ENCODE results near the gene NPIPA1.
A peak's percentile ranks its signal among the peaks of the same experiment; 100 is the strongest.
"Not testable (repeated sequence)": the region's sequence is repeated elsewhere in the genome, so short reads cannot be mapped to it uniquely, and the experiment has no call there.

Gene NPIPA1

DNA sequence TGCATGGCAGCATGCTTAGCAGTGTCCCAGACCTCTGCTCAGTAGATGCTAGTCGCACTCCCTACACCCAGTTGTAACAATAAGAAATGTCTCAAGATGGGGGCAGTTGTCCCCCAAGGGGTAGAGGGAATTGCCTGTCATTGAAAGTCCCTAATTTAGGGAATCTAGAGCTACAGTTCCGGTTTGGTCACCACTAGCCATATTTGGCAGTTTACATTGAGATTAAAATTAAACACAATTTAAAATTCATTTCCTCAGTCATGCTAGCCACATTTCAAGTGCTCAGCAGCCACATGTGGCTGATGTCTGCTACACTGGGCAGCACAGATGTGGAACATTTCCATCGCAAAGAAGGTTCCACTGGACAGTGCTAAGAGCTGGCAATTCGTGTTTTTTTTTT lies 41.7 kb downstream of the NPIPA1 start:
- DNase-seq, result not testable (repeated sequence)

DNA sequence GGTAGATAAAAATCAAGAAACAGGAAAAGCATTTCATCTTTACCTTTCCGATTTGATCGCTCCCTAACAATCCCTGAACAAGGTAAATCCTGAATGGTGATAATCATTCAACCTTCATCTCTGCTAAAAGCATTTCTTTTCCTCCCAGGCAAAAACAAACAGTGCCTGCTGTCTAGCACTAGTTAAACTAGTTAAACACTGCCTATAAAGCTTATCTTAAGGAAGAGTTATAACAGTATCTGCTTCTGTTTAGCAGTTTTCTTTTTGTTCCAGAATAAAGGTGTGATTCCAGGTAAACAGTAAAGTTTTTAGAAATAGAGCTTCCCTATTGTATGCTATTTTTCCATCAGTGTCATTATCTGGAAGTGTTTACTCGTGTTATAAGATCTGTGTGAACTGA lies 44.0 kb downstream of the NPIPA1 start:
- DNase-seq, result not testable (repeated sequence)

DNA sequence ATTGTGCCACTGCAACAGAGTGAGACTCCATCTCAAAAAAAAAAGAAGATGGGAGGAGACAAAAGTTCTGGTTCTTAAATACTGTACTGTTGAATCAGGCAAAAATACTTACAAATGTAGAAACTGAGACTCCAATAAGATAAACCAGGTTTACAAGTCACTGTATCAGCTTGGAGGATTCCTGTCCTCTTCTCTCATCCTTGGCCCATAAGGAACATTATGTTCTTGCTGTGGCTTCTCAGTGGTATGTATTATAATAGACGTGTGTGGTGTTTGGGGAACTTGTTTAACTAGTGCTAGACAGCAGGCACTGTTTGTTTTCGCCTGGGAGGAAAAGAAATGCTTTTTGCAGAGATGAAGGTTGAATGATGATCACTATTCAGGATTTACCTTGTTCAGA lies 45.3 kb downstream of the NPIPA1 start:
- not testable (repeated sequence) for DNase-seq

DNA sequence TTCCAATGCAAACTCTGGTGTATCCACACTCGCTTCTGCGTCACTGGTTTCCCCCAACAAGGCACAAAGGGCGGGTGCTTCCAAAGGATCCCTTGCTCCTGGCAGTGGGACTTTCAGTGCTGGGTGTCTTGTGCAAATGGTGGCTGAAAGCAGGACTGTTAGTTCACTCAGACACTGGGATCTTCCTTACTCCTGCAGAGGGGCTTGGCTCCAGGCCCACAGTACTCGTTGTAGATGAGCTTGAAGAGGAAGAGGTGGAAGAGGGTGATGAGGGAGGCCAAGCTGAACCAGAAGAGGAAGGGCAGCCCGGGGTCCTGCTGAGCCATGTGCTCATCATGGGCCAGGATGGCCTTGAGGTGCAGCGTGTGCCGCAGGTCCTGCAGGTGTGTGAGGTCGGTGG lies 50.8 kb downstream of the NPIPA1 start:
- not testable (repeated sequence) for DNase-seq

DNA sequence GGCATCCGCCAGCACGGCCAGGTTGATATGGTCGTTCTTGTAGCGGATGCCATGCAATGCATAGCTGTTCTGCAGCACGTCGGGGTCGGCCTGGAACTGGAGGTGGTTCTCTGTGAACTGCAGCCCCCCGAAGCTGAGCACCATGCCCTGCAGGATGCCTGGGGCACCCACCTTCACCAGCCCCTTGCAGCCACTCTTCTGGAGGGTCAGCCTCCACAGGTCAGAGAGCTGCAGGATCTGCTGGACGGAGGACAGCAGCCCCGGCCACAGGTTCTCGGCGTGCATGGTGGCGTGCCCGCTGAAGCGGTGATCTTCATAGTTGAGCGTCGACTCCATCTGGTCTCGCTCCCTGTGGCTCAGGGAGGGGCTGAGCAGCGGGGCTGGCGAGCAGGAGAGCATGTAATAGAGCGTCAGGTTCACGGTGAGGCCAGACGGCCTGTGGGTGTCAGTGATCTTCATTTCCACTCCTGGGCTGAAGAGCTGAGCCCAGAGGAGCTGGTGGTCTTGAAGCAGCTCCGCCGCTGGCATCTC lies 51.5 kb downstream of the NPIPA1 start:
- not testable (repeated sequence) for DNase-seq

DNA sequence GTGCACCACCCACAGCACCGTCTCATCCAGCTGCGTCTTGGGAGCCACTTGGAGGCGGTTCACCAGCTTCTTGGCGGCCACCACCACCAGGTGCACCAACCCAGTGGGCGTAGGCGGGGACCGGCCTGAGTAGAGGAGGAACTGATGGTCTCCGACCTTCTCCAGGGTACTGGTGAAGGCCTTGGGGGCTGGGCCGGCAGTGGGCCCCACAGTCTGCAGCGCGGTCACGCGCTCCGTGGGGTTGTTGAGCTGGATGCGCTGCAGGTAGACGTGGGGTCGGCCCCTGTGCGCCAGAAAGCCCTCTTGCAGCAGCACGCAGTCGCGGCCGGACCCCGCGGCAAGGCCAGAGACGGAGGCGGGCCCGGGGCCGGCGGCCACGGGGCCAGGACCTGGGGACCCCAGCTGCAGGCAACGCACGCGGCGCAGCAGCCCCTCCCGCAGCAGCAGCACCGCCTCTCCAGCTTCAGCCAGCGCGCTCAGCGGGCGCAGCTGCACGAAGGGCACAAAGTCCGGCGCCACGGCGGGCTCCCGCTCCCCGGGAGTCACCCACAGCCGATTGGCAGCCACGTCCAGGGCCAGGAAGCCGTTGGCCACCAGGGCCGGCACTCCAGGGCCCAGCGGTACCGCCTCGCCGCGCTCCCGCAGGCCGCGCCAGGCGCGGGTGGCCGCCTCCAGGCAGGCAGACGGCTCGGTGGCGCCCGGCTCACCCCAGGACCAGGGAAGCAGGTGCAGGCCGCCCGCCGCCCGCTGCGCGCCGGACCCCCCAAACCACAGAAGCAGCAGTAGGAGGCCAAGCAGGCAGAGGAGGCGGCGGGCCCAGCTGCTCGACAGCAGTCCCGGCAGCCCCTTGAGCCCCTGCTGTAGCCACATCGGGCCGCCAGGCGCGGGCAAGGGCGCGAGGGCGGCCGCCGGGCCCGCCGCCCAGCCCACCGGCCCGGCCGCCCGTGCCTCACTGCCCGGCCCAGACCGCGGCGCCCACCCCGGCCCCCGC lies 52.3 kb downstream of the NPIPA1 start:
- DNase-seq, result not testable (repeated sequence)

DNA sequence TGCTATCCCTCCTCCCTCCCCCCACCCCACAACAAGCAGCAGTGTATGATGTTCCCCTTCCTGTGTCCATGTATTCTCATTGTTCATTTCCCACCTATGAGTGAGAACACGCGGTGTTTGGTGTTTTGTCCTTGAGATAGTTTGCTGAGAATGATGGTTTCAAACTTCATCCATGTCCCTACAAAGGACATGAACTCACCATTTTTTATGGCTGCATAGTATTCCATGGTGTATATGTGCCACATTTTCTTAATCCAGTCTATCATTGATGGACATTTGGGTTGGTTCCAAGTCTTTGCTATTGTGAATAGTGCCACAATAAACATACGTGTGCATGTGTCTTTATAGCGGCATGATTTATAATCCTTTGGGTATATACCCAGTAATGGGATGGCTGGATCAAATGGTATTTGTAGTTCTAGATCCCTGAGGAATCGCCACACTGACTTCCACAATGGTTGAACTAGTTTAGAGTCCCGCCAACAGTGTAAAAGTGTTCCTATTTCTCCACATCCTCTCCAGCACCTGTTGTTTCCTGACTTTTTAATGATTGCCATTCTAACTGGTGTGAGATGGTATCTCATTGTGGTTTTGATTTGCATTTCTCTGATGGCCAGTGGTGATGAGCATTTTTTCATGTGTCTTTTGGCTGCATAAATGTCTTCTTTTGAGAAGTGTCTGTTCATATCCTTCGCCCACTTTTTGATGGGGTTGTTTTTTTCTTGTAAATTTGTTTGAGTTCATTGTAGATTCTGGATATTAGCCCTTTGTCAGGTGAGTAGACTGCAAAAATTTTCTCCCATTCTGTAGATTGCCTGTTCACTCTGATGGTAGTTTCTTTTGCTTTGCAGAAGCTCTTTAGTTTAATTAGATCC lies 56.3 kb downstream of the NPIPA1 start:
- not testable (repeated sequence) for DNase-seq

DNA sequence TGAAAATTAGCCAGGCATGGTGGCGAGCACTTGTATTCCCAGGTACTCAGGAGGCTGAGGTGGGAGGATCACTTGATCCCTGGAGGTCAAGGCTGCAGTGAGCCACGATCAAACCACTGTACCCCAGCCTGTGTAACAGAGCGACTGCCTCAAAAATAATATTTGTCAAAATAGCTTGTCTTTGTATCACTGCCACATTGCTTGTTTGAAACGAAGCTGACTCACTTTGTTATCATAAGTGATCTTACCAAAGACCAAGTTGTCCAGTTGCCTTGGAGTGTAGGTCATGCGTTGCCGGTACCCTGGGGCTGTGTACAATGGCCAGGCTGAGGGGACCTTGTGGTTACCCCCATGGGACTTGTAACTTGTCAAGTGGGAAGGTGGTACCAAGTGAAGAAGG lies 59.5 kb downstream of the NPIPA1 start:
- peak; percentile 18 for DNase-seq

DNA sequence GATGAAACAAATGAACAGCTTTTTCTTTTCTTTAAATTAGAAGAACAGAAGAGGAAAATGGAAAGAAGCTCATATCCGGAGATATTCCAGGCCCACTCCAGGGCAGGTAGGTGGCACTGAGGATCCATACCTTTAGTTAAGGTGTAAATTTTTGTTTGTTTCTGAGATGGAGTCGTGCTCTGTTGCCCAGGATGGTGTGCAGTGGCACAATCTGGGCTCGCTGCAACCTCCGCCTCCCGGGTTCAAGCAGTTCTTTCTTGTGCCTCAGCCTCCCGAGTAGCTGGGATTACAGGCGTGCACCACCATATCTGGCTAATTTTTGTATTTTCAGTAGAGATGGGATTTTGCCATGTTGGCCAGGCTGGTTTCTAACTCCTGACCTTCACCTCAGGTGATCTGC lies 61.1 kb downstream of the NPIPA1 start:
- not testable (repeated sequence) for DNase-seq

DNA sequence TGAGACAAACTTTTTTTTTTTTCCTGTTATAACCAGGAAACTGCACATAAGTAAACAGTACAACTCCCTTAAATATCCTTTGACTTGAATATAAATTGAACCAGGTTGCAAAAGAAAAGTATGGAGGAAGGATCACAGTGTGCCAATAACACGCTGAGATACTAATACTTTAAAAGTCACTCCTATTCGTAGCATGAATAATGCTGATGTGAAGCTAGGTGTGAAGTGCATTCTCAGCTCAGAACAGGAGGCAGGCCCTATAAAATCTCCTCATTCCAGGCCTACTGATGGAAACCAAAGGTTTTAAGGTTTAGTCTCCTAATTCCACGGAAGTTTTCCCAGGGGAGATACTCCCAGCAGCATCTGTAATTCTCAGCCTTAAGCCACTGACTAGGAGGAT lies 62.6 kb downstream of the NPIPA1 start:
- not testable (repeated sequence) for DNase-seq
